ENCODE results near the gene C11orf21. TPM values are rescaled to one million over a fixed set of nuclear protein-coding genes. Genes with fewer than 3 reads are reported as not detected.

C11orf21 gene
- total RNA-seq, 1 donor from 2014 or later: not detected

- H3K4me3 ChIP-seq (ENCODE audit: low read depth, low read length): no peak overlapping the region
- H3K27me3 ChIP-seq (ENCODE audit: control insufficient read depth, insufficient read depth, low read length): no peaks in the 10 kb centered on the region
- TF ChIP-seq CTCF (IDR thresholded peaks at IDR 0.05; ENCODE audit: insufficient read depth, low read length, severe bottlenecking): no peak
- DNase-seq (ENCODE audit: low read depth): no peak
- H3K36me3 ChIP-seq (ENCODE audit: control insufficient read depth, insufficient read depth, low read length): no peaks in the 10 kb centered on the region
- no peak for FAIRE-seq
Observed at GRCh38 chr11:2300290-2300935, 1.3 kb downstream of the C11orf21 start.

GRCh38 chr11:2299773-2300172 lies 1.9 kb downstream of the C11orf21 start:
- Histone ChIP-seq H3K4me3 (ENCODE audit: low read depth, low read length) (no peak overlapping the region), H3K36me3 (ENCODE audit: control insufficient read depth, insufficient read depth, low read length) (no peaks in the 10 kb centered on the region), H3K27me3 (ENCODE audit: control insufficient read depth, insufficient read depth, low read length) (no peaks in the 10 kb centered on the region)
- TF ChIP-seq CTCF (IDR thresholded peaks at IDR 0.05; ENCODE audit: insufficient read depth, low read length, severe bottlenecking): no peak
- DNase-seq (ENCODE audit: low read depth) (no peak), FAIRE-seq (no peak)

GRCh38 chr11:2298795-2299761 lies 2.6 kb downstream of the C11orf21 start:
- Histone ChIP-seq H3K36me3 (ENCODE audit: control insufficient read depth, insufficient read depth, low read length) (no peaks in the 10 kb centered on the region), H3K4me3 (ENCODE audit: low read depth, low read length) (no peak overlapping the region), H3K27me3 (ENCODE audit: control insufficient read depth, insufficient read depth, low read length) (no peaks in the 10 kb centered on the region)
- peak; percentile 91 for TF ChIP-seq CTCF (IDR thresholded peaks at IDR 0.05; ENCODE audit: insufficient read depth, low read length, severe bottlenecking)
- FAIRE-seq (no peak), DNase-seq (ENCODE audit: low read depth) (peak; percentile 44)

- no peak for TF ChIP-seq CTCF (IDR thresholded peaks at IDR 0.05; ENCODE audit: insufficient read depth, low read length, severe bottlenecking)
- FAIRE-seq (no peak), DNase-seq (ENCODE audit: low read depth) (no peak)
- Histone ChIP-seq H3K27me3 (ENCODE audit: control insufficient read depth, insufficient read depth, low read length) (no peaks in the 10 kb centered on the region), H3K36me3 (ENCODE audit: control insufficient read depth, insufficient read depth, low read length) (no peaks in the 10 kb centered on the region), H3K4me3 (ENCODE audit: low read depth, low read length) (no peak overlapping the region)
Observed at GRCh38 chr11:2298131-2298794, 3.5 kb downstream of the C11orf21 start.

GRCh38 chr11:2297623-2298030 lies 4.1 kb downstream of the C11orf21 start:
- no peak for DNase-seq (ENCODE audit: low read depth)
- FAIRE-seq: no peak
- H3K4me3 ChIP-seq (ENCODE audit: low read depth, low read length): no peak overlapping the region
- no peak for TF ChIP-seq CTCF (IDR thresholded peaks at IDR 0.05; ENCODE audit: insufficient read depth, low read length, severe bottlenecking)
- no peaks in the 10 kb centered on the region for H3K36me3 ChIP-seq (ENCODE audit: control insufficient read depth, insufficient read depth, low read length)
- no peaks in the 10 kb centered on the region for H3K27me3 ChIP-seq (ENCODE audit: control insufficient read depth, insufficient read depth, low read length)
